Panc1 (cell line): Measurements from ENCODE around the gene EYS. TPM values are rescaled to one million over a fixed set of nuclear protein-coding genes. Genes with fewer than 3 reads are reported as not detected.

Source experiments
- ATAC-seq: fragments of 200-7000 bp; cut with Tn5 transposase; 2 replicates; pipeline ENCODE4 v1.9.1; 2020; ENCODE audit warnings: mild to moderate bottlenecking, moderate library complexity
- BruUV-seq: library from RNA; stranded (reverse); fragments of 400-500 nt; replicated peaks from 2 replicates; lab custom pipeline; 2021; lab: Mats Ljungman, UMichigan
- CTCF ChIA-PET: fragments of 300-600 bp; sonication (Branson Sonifier 250); formaldehyde crosslinking; loops from one replicate; lab custom pipeline; 2022; ENCODE audit warnings: antibody characterized with exemption; lab: Charles Lee
- POLR2A ChIA-PET: fragments of 300-600 bp; sonication (Branson Sonifier 250); formaldehyde crosslinking; loops from one replicate; lab custom pipeline; 2022; ENCODE audit warnings: antibody characterized with exemption; lab: Charles Lee
- DNase-seq: peaks from one replicate; pipeline ENCODE4 v3.0.0-alpha.2; 2010; ENCODE audit warnings: low read depth, low spot score
- H3K27ac ChIP-seq: 2 replicates; pipeline ENCODE4 v1.5.1; 2011; ENCODE audit warnings: mild to moderate bottlenecking, low read length, inconsistent platforms
- H3K27me3 ChIP-seq: fragments of 200-500 bp; sonication (Bioruptor generic); 2 replicates; pipeline ENCODE4 v1.6.0; 2014; ENCODE audit warnings: low read length, inconsistent platforms; ENCODE audit not compliant: control insufficient read depth, insufficient read depth
- H3K36me3 ChIP-seq: fragments of 200-500 bp; sonication (Bioruptor generic); 2 replicates; pipeline ENCODE4 v1.5.1; 2014; ENCODE audit warnings: inconsistent platforms, mild to moderate bottlenecking, low read length, moderate library complexity; ENCODE audit not compliant: control insufficient read depth, insufficient read depth
- H3K4me1 ChIP-seq: 2 replicates; pipeline ENCODE4 v1.5.1; 2011; ENCODE audit warnings: inconsistent platforms, mild to moderate bottlenecking, low read length, moderate library complexity; ENCODE audit not compliant: control insufficient read depth, insufficient read depth
- H3K4me3 ChIP-seq, 2 experiments: 2 replicates each; pipeline ENCODE4 v1.5.1; 2011 to 2012; ENCODE audit warnings: low read depth in 2 of 2, low read length in 2 of 2, mild to moderate bottlenecking in 2 of 2, inconsistent platforms in 1 of 2, moderate library complexity in 1 of 2
- H3K9me3 ChIP-seq: fragments of 200-500 bp; sonication (Bioruptor generic); 2 replicates; pipeline ENCODE4 v1.5.1; 2014; ENCODE audit warnings: low read depth, mild to moderate bottlenecking, inconsistent platforms, low read length, moderate library complexity; ENCODE audit not compliant: control insufficient read depth, insufficient read depth
- CTCF ChIP-seq: fragments of 450-650 bp; IDR thresholded peaks from 2 replicates; pipeline ENCODE4 v1.5.1; 2017; ENCODE audit warnings: mild to moderate bottlenecking
- POLR2AphosphoS5 ChIP-seq: IDR thresholded peaks from 2 replicates; pipeline ENCODE4 v1.6.1; 2012; ENCODE audit warnings: mild to moderate bottlenecking, low read depth, low read length, moderate library complexity
- REST ChIP-seq, 2 experiments: IDR thresholded peaks; 2 replicates each; pipeline ENCODE4 v1.6.1; 2011 to 2012; ENCODE audit warnings: low read depth in 2 of 2, control low read depth in 1 of 2, low read length in 1 of 2, mild to moderate bottlenecking in 1 of 2, moderate library complexity in 1 of 2; ENCODE audit not compliant: insufficient read depth in 1 of 2
- SIN3A ChIP-seq: IDR thresholded peaks from 2 replicates; pipeline ENCODE4 v1.6.1; 2012; ENCODE audit warnings: low read depth, mild to moderate bottlenecking, low read length, moderate library complexity, borderline replicate concordance; ENCODE audit not compliant: insufficient read depth
- TCF7L2 ChIP-seq: IDR thresholded peaks from 2 replicates; pipeline ENCODE4 v1.6.1; 2011; ENCODE audit warnings: mild to moderate bottlenecking, low read depth, low read length, inconsistent platforms
- in situ Hi-C: cut with HindIII; loops from 2 replicates; pipeline ENCODE4 v1.10.0; 2016; ENCODE audit warnings: low sequenced_read_pairs, low pct_unique_long_range_greater_than_20kb
- intact Hi-C: fragments of 100-400 bp; cut with micrococcal nuclease; formaldehyde crosslinking; loops from one replicate; pipeline ENCODE4 v1.10.0; 2022; ENCODE audit not compliant: unreplicated experiment
- total RNA-seq: library from RNA; stranded (reverse); gene quantifications from one replicate; pipeline ENCODE4 v1.2.1, GENCODE V29; 2021; ENCODE audit not compliant: unreplicated experiment

The EYS gene
- total RNA-seq, 1 experiment from 2014 or later = not detected

GRCh38 chr6:63923139-63923739 lies 1783.8 kb downstream of the EYS start:
- no peaks in the 10 kb centered on the region; the same call in 1 of the 2 replicates for H3K27me3 ChIP-seq
- intact Hi-C loops (loop anchor here (2.0 kb wide), 1 partner anchor 408 kb away; no protein-coding TSS in a partner anchor), in situ Hi-C loops (no loop called here)
- peak; percentile 68 for ATAC-seq
- no peaks in the 10 kb centered on the region for H3K36me3 ChIP-seq
- BruUV-seq = no TSS peak
- H3K27ac ChIP-seq = no peak overlapping the region
- CTCF ChIA-PET = no interaction called here
- POLR2A ChIA-PET = no interaction called here
- TF ChIP-seq TCF7L2 = no peak
- TF ChIP-seq CTCF = peak; percentile 23; the same call in 1 of the 2 replicates
- H3K4me1 ChIP-seq = no peaks in the 10 kb centered on the region
- no peak for DNase-seq
- no peaks in the 10 kb centered on the region for H3K9me3 ChIP-seq
- no peak overlapping the region for H3K4me3 ChIP-seq

- CTCF ChIA-PET = no interaction called here
Measured at GRCh38 chr6:63919556-63920110, 1787.4 kb downstream of the EYS start.

More at GRCh38 chr6:63919556-63920110, 1787.4 kb downstream of the EYS start:
- in situ Hi-C loops (no loop called here), intact Hi-C loops (no loop called here)
- H3K27me3 ChIP-seq = no peaks in the 10 kb centered on the region; the same call in 1 of the 2 replicates
- no peaks in the 10 kb centered on the region for H3K9me3 ChIP-seq
- ATAC-seq (no peak), DNase-seq (no peak)
- H3K4me1 ChIP-seq = no peaks in the 10 kb centered on the region
- POLR2A ChIA-PET = no interaction called here
- no peak overlapping the region for H3K27ac ChIP-seq
- BruUV-seq = no TSS peak
- H3K36me3 ChIP-seq = no peaks in the 10 kb centered on the region
- TF ChIP-seq POLR2AphosphoS5 = no peak
- TF ChIP-seq REST (IDR thresholded peaks at IDR 0.05; ENCODE audit: insufficient read depth in 1 of 2, low read depth in 2 of 2, low read length in 1 of 2) = no peak
- TF ChIP-seq SIN3A = no peak
- no peak for TF ChIP-seq CTCF
- no peak for TF ChIP-seq TCF7L2
- no peak overlapping the region for H3K4me3 ChIP-seq
